HFFc6 (cell line): ENCODE results near the gene GPAT3. TPM values are rescaled to one million over a fixed set of nuclear protein-coding genes. Genes with fewer than 3 reads are reported as not detected.

Experiments
- DNase-seq: peaks from one replicate; pipeline ENCODE4 v3.0.0-alpha.2; 2018
- H3K27ac Mint-ChIP-seq: 2 replicates; pipeline ENCODE4 v1.8.0; 2020; ENCODE audit warnings: mild to moderate bottlenecking, mixed read lengths
- H3K27me3 Mint-ChIP-seq: 2 replicates; pipeline ENCODE4 v1.8.0; 2021; ENCODE audit warnings: mild to moderate bottlenecking, moderate library complexity, mixed read lengths; ENCODE audit not compliant: insufficient read depth
- H3K36me3 Mint-ChIP-seq: 2 replicates; pipeline ENCODE4 v1.8.0; 2021; ENCODE audit warnings: low read depth, mixed read lengths
- H3K4me1 Mint-ChIP-seq: 2 replicates; pipeline ENCODE4 v1.8.0; 2020; ENCODE audit warnings: low read depth, mixed read lengths
- H3K4me3 Mint-ChIP-seq: 2 replicates; pipeline ENCODE4 v1.8.0; 2020; ENCODE audit warnings: mild to moderate bottlenecking, moderate library complexity, mixed read lengths
- H3K9me3 Mint-ChIP-seq: 2 replicates; pipeline ENCODE4 v1.8.0; 2020; ENCODE audit warnings: mild to moderate bottlenecking, mixed read lengths
- total RNA-seq, 6 experiments: library from RNA; stranded (reverse); fragmentation: NEBNext Ultra II Directional; extraction: Animal tissue kit (Norgen Biotek cat#: 25700); gene quantifications; 2 replicates in 1 of 6; 3 replicates in 5 of 6; pipeline ENCODE4 v1.2.3, GENCODE V29; 2021
- TF ChIP-seq, protein P1 (sequence below): fragments of 200-600 bp; sonication (generic); IDR thresholded peaks from 2 replicates; pipeline ENCODE4 v1.5.0; 2021; ENCODE audit warnings: antibody characterized with exemption, mild to moderate bottlenecking

Gene GPAT3
- total RNA-seq, 6 experiments from 2014 or later: 0.51 to 1.8 (median 0.79) TPM

DNA sequence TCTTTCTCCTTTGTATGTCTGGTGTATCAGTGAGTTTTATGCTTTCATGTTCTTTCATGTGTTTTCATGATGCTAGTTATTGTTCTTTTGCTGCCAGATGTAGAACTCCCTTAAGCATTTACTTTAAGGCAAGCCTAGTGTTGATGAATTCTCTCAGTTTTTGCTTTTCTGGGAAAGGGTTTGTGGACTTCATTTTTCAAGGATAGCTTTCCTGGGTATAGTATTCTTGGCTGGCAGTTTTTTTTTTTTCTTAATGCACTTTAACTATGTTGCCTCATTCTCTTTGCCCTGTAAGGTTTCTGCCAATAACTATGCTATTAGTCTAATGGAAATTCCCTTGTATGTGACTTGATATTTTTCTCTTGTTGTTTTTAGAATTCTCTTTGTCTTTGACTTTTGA, 77.1 kb downstream of the GPAT3 start:
- TF ChIP-seq, protein P1, sequence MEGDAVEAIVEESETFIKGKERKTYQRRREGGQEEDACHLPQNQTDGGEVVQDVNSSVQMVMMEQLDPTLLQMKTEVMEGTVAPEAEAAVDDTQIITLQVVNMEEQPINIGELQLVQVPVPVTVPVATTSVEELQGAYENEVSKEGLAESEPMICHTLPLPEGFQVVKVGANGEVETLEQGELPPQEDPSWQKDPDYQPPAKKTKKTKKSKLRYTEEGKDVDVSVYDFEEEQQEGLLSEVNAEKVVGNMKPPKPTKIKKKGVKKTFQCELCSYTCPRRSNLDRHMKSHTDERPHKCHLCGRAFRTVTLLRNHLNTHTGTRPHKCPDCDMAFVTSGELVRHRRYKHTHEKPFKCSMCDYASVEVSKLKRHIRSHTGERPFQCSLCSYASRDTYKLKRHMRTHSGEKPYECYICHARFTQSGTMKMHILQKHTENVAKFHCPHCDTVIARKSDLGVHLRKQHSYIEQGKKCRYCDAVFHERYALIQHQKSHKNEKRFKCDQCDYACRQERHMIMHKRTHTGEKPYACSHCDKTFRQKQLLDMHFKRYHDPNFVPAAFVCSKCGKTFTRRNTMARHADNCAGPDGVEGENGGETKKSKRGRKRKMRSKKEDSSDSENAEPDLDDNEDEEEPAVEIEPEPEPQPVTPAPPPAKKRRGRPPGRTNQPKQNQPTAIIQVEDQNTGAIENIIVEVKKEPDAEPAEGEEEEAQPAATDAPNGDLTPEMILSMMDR: no peak
- H3K9me3 Mint-ChIP-seq: peaks cover 41% of the 10 kb centered on the region
- H3K36me3 Mint-ChIP-seq: peaks cover 18% of the 10 kb centered on the region
- H3K4me1 Mint-ChIP-seq: peaks cover 11% of the 10 kb centered on the region
- no peak for DNase-seq
- no peak overlapping the region for H3K4me3 Mint-ChIP-seq
- H3K27me3 Mint-ChIP-seq: peaks cover 3% of the 10 kb centered on the region; the same call in 1 of the 2 replicates
- H3K27ac Mint-ChIP-seq: no peak overlapping the region

GRCh38 chr4:83613994-83614393, 78.1 kb downstream of the GPAT3 start:
- peaks cover 18% of the 10 kb centered on the region for H3K36me3 Mint-ChIP-seq
- no peak overlapping the region for H3K4me3 Mint-ChIP-seq
- TF ChIP-seq, protein P1: no peak
- DNase-seq: no peak
- peaks cover 41% of the 10 kb centered on the region for H3K9me3 Mint-ChIP-seq
- H3K4me1 Mint-ChIP-seq: peaks cover 20% of the 10 kb centered on the region
- H3K27ac Mint-ChIP-seq: no peak overlapping the region
- H3K27me3 Mint-ChIP-seq: peaks cover 3% of the 10 kb centered on the region; the same call in 1 of the 2 replicates

DNA sequence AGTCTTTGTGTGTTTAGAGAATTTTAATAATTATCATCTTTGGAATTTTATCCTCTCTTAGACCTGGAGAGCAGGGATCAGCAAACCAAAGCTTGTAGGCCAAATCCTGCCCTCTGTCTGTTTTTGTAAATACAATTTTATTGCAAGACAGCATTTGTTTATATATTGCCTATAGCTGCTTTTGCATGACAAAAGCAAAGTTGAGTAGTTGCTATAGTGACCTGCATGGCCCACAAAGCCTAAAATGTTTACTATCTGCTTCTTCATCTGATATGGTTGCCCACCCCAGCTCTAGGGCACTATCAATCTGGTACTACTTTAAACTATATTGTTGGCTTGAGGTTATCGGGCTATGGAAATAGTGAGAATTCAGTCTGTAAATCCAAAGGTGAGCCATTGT, 80.3 kb downstream of the GPAT3 start:
- Mint-ChIP-seq H3K4me3 (no peak overlapping the region), H3K36me3 (peaks cover 24% of the 10 kb centered on the region), H3K27me3 (peaks cover 3% of the 10 kb centered on the region; the same call in 1 of the 2 replicates)

GRCh38 chr4:83617371-83618035, 81.6 kb downstream of the GPAT3 start:
- Mint-ChIP-seq H3K27me3 (peaks cover 3% of the 10 kb centered on the region; the same call in 1 of the 2 replicates), H3K9me3 (peaks cover 31% of the 10 kb centered on the region), H3K36me3 (peaks cover 31% of the 10 kb centered on the region), H3K4me1 (peaks cover 42% of the 10 kb centered on the region), H3K4me3 (no peak overlapping the region), H3K27ac (no peak overlapping the region)
- DNase-seq: no peak
- TF ChIP-seq, protein P1: no peak

More for the DNA sequence above, 80.3 kb downstream of the GPAT3 start:
- Mint-ChIP-seq H3K4me1 (peaks cover 42% of the 10 kb centered on the region), H3K27ac (no peak overlapping the region), H3K9me3 (peaks cover 32% of the 10 kb centered on the region)
- DNase-seq: no peak
- TF ChIP-seq, protein P1: no peak

DNA sequence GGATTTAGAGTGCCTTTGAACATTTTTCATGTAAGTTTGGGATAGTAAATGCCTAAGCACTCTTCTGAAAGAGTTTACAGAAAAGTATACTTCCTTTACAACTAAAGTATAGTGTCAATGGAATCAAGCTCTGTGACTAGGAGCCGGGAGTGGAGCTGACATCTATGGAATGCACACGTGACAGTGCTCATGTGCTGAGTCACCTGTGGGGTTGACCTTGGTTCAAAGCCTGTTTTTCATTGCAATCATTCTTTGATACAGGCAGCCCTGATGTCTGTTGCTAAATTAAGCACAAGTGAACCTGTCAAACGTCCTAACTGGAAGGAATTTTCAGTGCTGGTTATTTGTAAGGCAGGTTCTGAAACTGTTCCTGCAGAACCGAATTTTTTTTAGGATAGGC, 82.5 kb downstream of the GPAT3 start:
- H3K27ac Mint-ChIP-seq: peak overlapping the region; percentile 35

More for the DNA sequence above, 82.5 kb downstream of the GPAT3 start:
- DNase-seq: peak; percentile 78
- Mint-ChIP-seq H3K4me1 (peaks cover 42% of the 10 kb centered on the region), H3K4me3 (peak overlapping the region; percentile 5; the same call in 1 of the 2 replicates), H3K36me3 (peaks cover 25% of the 10 kb centered on the region), H3K27me3 (peaks cover 3% of the 10 kb centered on the region; the same call in 1 of the 2 replicates), H3K9me3 (peaks cover 27% of the 10 kb centered on the region)
- TF ChIP-seq, protein P1: no peak
